ENCODE results near the gene F2RL3.

The F2RL3 gene

GRCh38 chr19:16883522-16883921, 5.3 kb upstream of the F2RL3 start:
- Histone ChIP-seq H3K9ac (ENCODE audit: low read length) (no peak overlapping the region), H3K9me3 (ENCODE audit: low read length) (peaks cover 13% of the 10 kb centered on the region; the same call in 1 of the 2 replicates), H3K27ac (ENCODE audit: low read depth, low read length, poor library complexity, severe bottlenecking) (no peak overlapping the region), H2AFZ (ENCODE audit: low read length) (no peak overlapping the region), H3K4me3 (ENCODE audit: low read depth, low read length, poor library complexity, severe bottlenecking) (no peak overlapping the region), H3K79me2 (ENCODE audit: insufficient read depth, low read length) (no peaks in the 10 kb centered on the region), H3K4me2 (ENCODE audit: low read length) (no peak overlapping the region), H3K4me1 (ENCODE audit: insufficient read depth, low read length, severe bottlenecking) (no peaks in the 10 kb centered on the region), H3K36me3 (ENCODE audit: insufficient read depth, low read length) (peaks cover 19% of the 10 kb centered on the region), H4K20me1 (ENCODE audit: insufficient read depth, low read length) (no peaks in the 10 kb centered on the region), H3F3A (ENCODE audit: insufficient read depth, low read length) (no peaks in the 10 kb centered on the region), H3K9me2 (ENCODE audit: low read depth, low read length) (no peaks in the 10 kb centered on the region), H3K27me3 (ENCODE audit: insufficient read depth, low read length) (no peaks in the 10 kb centered on the region)
- no peak for TF ChIP-seq CTCF (IDR thresholded peaks at IDR 0.05; ENCODE audit: low read length)
- no peak for TF ChIP-seq EZH2 (IDR thresholded peaks at IDR 0.05; ENCODE audit: borderline replicate concordance, low read length)

- TF ChIP-seq EZH2 (IDR thresholded peaks at IDR 0.05; ENCODE audit: borderline replicate concordance, low read length) (no peak), CTCF (IDR thresholded peaks at IDR 0.05; ENCODE audit: low read length) (no peak)
- H3K4me2 ChIP-seq (ENCODE audit: low read length), result no peak overlapping the region
These were observed 3.6 kb upstream of the F2RL3 start for GRCh38 chr19:16885166-16885565.

GRCh38 chr19:16886305-16886880, 2.4 kb upstream of the F2RL3 start:
- no peak for TF ChIP-seq EZH2 (IDR thresholded peaks at IDR 0.05; ENCODE audit: borderline replicate concordance, low read length)
- no peak for TF ChIP-seq CTCF (IDR thresholded peaks at IDR 0.05; ENCODE audit: low read length)
- no peaks in the 10 kb centered on the region for H3F3A ChIP-seq (ENCODE audit: insufficient read depth, low read length)
- H3K9me3 ChIP-seq (ENCODE audit: low read length), result peaks cover 7% of the 10 kb centered on the region; the same call in 1 of the 2 replicates
- H3K79me2 ChIP-seq (ENCODE audit: insufficient read depth, low read length), result no peaks in the 10 kb centered on the region
- H3K4me3 ChIP-seq (ENCODE audit: low read depth, low read length, poor library complexity, severe bottlenecking), result no peak overlapping the region
- no peak overlapping the region for H2AFZ ChIP-seq (ENCODE audit: low read length)
- no peaks in the 10 kb centered on the region for H3K27me3 ChIP-seq (ENCODE audit: insufficient read depth, low read length)
- no peaks in the 10 kb centered on the region for H3K36me3 ChIP-seq (ENCODE audit: insufficient read depth, low read length)
- no peaks in the 10 kb centered on the region for H3K9me2 ChIP-seq (ENCODE audit: low read depth, low read length)
- no peak overlapping the region for H3K9ac ChIP-seq (ENCODE audit: low read length)
- no peak overlapping the region for H3K4me2 ChIP-seq (ENCODE audit: low read length)
- H3K27ac ChIP-seq (ENCODE audit: low read depth, low read length, poor library complexity, severe bottlenecking), result no peak overlapping the region
- no peaks in the 10 kb centered on the region for H4K20me1 ChIP-seq (ENCODE audit: insufficient read depth, low read length)
- H3K4me1 ChIP-seq (ENCODE audit: insufficient read depth, low read length, severe bottlenecking), result no peaks in the 10 kb centered on the region

More at GRCh38 chr19:16885166-16885565, 3.6 kb upstream of the F2RL3 start:
- peaks cover 13% of the 10 kb centered on the region; the same call in 1 of the 2 replicates for H3K9me3 ChIP-seq (ENCODE audit: low read length)
- no peaks in the 10 kb centered on the region for H3K4me1 ChIP-seq (ENCODE audit: insufficient read depth, low read length, severe bottlenecking)
- no peaks in the 10 kb centered on the region for H3K27me3 ChIP-seq (ENCODE audit: insufficient read depth, low read length)
- H3K9me2 ChIP-seq (ENCODE audit: low read depth, low read length), result no peaks in the 10 kb centered on the region
- no peak overlapping the region for H2AFZ ChIP-seq (ENCODE audit: low read length)
- H3K36me3 ChIP-seq (ENCODE audit: insufficient read depth, low read length), result peaks cover 4% of the 10 kb centered on the region
- H4K20me1 ChIP-seq (ENCODE audit: insufficient read depth, low read length), result no peaks in the 10 kb centered on the region
- H3K79me2 ChIP-seq (ENCODE audit: insufficient read depth, low read length), result no peaks in the 10 kb centered on the region
- no peak overlapping the region for H3K4me3 ChIP-seq (ENCODE audit: low read depth, low read length, poor library complexity, severe bottlenecking)
- no peak overlapping the region for H3K27ac ChIP-seq (ENCODE audit: low read depth, low read length, poor library complexity, severe bottlenecking)
- no peaks in the 10 kb centered on the region for H3F3A ChIP-seq (ENCODE audit: insufficient read depth, low read length)
- no peak overlapping the region for H3K9ac ChIP-seq (ENCODE audit: low read length)

Measured in OCI-LY1 (cell line).